ENCODE measurements around the gene DAW1. TPM values are rescaled to one million over a fixed set of nuclear protein-coding genes. Genes with fewer than 3 reads are reported as not detected.

DAW1 gene
- total and polyA plus RNA-seq, 10 of the 15 experiments (the other 5 are each of a cell fraction or from before 2014, with no cell fraction given) = 0.04 TPM; not detected in 9

- TF ChIP-seq RELB (IDR thresholded peaks at IDR 0.05; ENCODE audit: low read depth) (no peak), RELA (IDR thresholded peaks at IDR 0.05; ENCODE audit: borderline replicate concordance, partially characterized antibody) (no peak), USF1 (IDR thresholded peaks at IDR 0.05; ENCODE audit: borderline replicate concordance, extremely low read length, insufficient read depth, low read depth, low read length) (no peak), RAD21 (IDR thresholded peaks at IDR 0.05; ENCODE audit: insufficient read depth, low read depth, low read length) (peak; percentile 56), FOS (IDR thresholded peaks at IDR 0.05; ENCODE audit: borderline replicate concordance, extremely low read depth, insufficient read length) (no peak), YY1 (IDR thresholded peaks at IDR 0.05; ENCODE audit: low read depth, low read length) (0 out of 2 replicates have a peak, but pooled peaks have one; percentile 24)
These were observed 68.0 kb downstream of the DAW1 start (continued) for GRCh38 chr2:227939271-227940027.

GRCh38 chr2:227942021-227942420, 70.6 kb downstream of the DAW1 start:
- ATAC-seq = peak; percentile 74
- H3K4me3 ChIP-seq = no peak overlapping the region
- DNase-seq (ENCODE audit: low read depth, low spot score) = no peak
- H4K20me1 ChIP-seq (ENCODE audit: control insufficient read depth, insufficient read depth) = no peaks in the 10 kb centered on the region
- no peak overlapping the region for H3K9ac ChIP-seq (ENCODE audit: control insufficient read depth, insufficient read depth, low read length)
- CTCF ChIA-PET = interaction anchor here (1.0 to 2.3 kb wide), 2 partner anchors 51 to 301 kb away, joined by 3 to 14 read pairs; no protein-coding TSS in a partner anchor
- no peaks in the 10 kb centered on the region for H3K4me1 ChIP-seq (ENCODE audit: control insufficient read depth, insufficient read depth, low read length)
- no peak overlapping the region for H3K4me2 ChIP-seq (ENCODE audit: control insufficient read depth, insufficient read depth)
- FAIRE-seq = no peak
- no peak overlapping the region for H2AFZ ChIP-seq (ENCODE audit: control insufficient read depth, low read depth, low read length)
- intact Hi-C loops (cut with micrococcal nuclease; ENCODE audit: unreplicated experiment) (no loop called here), in situ Hi-C loops (cut with MboI) (loop anchor here (25.0 kb wide), 1 partner anchor 720 kb away; no protein-coding TSS in a partner anchor)
- H3K36me3 ChIP-seq (ENCODE audit: control insufficient read depth in 2 of 2, insufficient read depth in 2 of 2, low read length in 1 of 2) = no peaks in the 10 kb centered on the region
- WGBS (ENCODE audit: insufficient coverage, insufficient replicate concordance, low lambda C conversion rate, missing lambda C conversion rate) = 0% methylated on average over 2 of the region's 2 CpGs
- no peak overlapping the region for H3K27ac ChIP-seq (ENCODE audit: control insufficient read depth, insufficient read depth)
- no peaks in the 10 kb centered on the region for H3K79me2 ChIP-seq (ENCODE audit: control insufficient read depth, insufficient read depth, low read length)
- H3K27me3 ChIP-seq (replicated peaks in 1 of 2; ENCODE audit: control insufficient read depth in 2 of 2, insufficient read depth in 2 of 2, low read length in 1 of 2) = no peaks in the 10 kb centered on the region; a peak in 1 of 4 replicates
- RAD21 ChIA-PET (ENCODE audit: unreplicated experiment) = no interaction called here
- POLR2A ChIA-PET = no interaction called here
- no peaks in the 10 kb centered on the region for H3K9me3 ChIP-seq (replicated peaks; ENCODE audit: control insufficient read depth, insufficient read depth, low read length)
- SMC1A ChIA-PET (ENCODE audit: uncharacterized antibody, unreplicated experiment) = no interaction called here
- no TSS peak for BruUV-seq (replicated peaks)
- TF ChIP-seq SMC3 (IDR thresholded peaks at IDR 0.05; ENCODE audit: borderline replicate concordance, low read length) (no peak), POLR2AphosphoS5 (IDR thresholded peaks at IDR 0.05; ENCODE audit: low read length) (no peak), CREB1 (IDR thresholded peaks at IDR 0.05; ENCODE audit: low read depth) (no peak), STAT1 (conservative IDR thresholded peaks at IDR 0.05) (no peak), POLR2A (IDR thresholded peaks at IDR 0.05; ENCODE audit: low read depth, low read length) (no peak), ZBTB33 (IDR thresholded peaks at IDR 0.05) (no peak), SRF (IDR thresholded peaks at IDR 0.05; ENCODE audit: low read depth in 2 of 2, low read length in 2 of 2) (no peak), WRNIP1 (IDR thresholded peaks at IDR 0.05; ENCODE audit: borderline replicate concordance, low read depth, low read length) (no peak), ELK1 (IDR thresholded peaks at IDR 0.05; ENCODE audit: low read depth, low read length) (no peak), RUNX3 (IDR thresholded peaks at IDR 0.05; ENCODE audit: low read length) (no peak)

Data from GM12878 (cell line).